Immature natural killer cell (primary cell): ENCODE data around the gene KRT222. TPM values are rescaled to one million over a fixed set of nuclear protein-coding genes. Genes with fewer than 3 reads are reported as not detected.

Experiments
- DNase-seq, 3 donors: peaks; one replicate each; pipeline ENCODE4 v3.0.0; 2022; ENCODE audit warnings: mixed read lengths in 1 of 3
- H3K27ac Mint-ChIP-seq, 6 donors: one replicate each; pipeline ENCODE4 v1.8.0; 2020; ENCODE audit warnings: mixed read lengths in 6 of 6, mild to moderate bottlenecking in 5 of 6, inconsistent platforms in 4 of 6, moderate library complexity in 3 of 6
- H3K27me3 Mint-ChIP-seq, 3 donors: one replicate each; pipeline ENCODE4 v1.8.0; 2020 to 2021; ENCODE audit warnings: low read depth in 3 of 3, mild to moderate bottlenecking in 3 of 3, mixed read lengths in 3 of 3, moderate library complexity in 3 of 3, inconsistent platforms in 1 of 3
- H3K36me3 Mint-ChIP-seq, 3 donors: one replicate each; pipeline ENCODE4 v1.8.0; 2020; ENCODE audit warnings: mixed read lengths in 3 of 3, inconsistent platforms in 2 of 3, mild to moderate bottlenecking in 2 of 3
- H3K4me1 Mint-ChIP-seq, 2 donors: one replicate each; pipeline ENCODE4 v1.8.0; 2020; ENCODE audit warnings: inconsistent platforms in 2 of 2, mild to moderate bottlenecking in 2 of 2, mixed read lengths in 2 of 2, moderate library complexity in 1 of 2
- H3K4me3 Mint-ChIP-seq, 5 donors: one replicate each; pipeline ENCODE4 v1.8.0; 2020; ENCODE audit warnings: mild to moderate bottlenecking in 5 of 5, mixed read lengths in 5 of 5, inconsistent platforms in 3 of 5, moderate library complexity in 3 of 5
- H3K9me3 Mint-ChIP-seq, 6 donors: one replicate each; pipeline ENCODE4 v1.8.0; 2020; ENCODE audit warnings: mild to moderate bottlenecking in 6 of 6, mixed read lengths in 6 of 6, inconsistent platforms in 4 of 6, moderate library complexity in 3 of 6
- polyA plus RNA-seq, 3 donors: library from polyadenylated mRNA; unstranded; fragments of 300-500 nt; fragmentation: Illumina TruSeq; gene quantifications; one replicate each; pipeline ENCODE4 v1.2.3, GENCODE V29; 2021

KRT222 gene
- polyA plus RNA-seq, 3 donors from 2014 or later = not detected

GRCh38 chr17:40646791-40647623, 18.0 kb downstream of the KRT222 start:
- Mint-ChIP-seq H3K27me3 (peaks cover 12 to 22% (median 21%) of the 10 kb centered on the region in 3 donors), H3K4me1 (peaks cover 45 to 71% of the 10 kb centered on the region in 2 donors), H3K27ac (peak overlapping the region; percentile 96 to 99 (median 98))

DNA sequence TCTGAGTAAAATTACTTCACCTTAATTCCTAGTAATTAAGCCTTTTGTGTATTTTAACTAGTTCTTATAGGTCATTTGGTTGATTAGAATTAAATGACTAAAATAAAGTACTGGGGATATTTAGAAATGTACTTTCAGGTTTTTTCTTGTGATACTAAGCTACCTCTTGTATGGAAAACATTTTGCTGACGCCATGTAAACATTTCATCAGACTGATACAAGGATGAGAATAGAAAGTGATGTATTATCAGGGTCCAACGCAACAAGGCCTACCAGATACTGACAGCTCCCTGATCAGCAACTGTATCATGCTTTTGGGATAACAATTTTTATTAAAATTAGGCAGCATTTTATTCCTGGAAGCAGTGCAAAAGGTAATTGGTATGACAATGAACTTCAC, 19.0 kb downstream of the KRT222 start:
- Mint-ChIP-seq H3K36me3 (peaks cover 10 to 31% (median 22%) of the 10 kb centered on the region in 3 donors), H3K9me3 (no peaks in the 10 kb centered on the region), H3K4me3 (peak overlapping the region in 3 of 5 donors; percentile 33 to 93 (median 52)), H3K27me3 (peaks cover 12 to 22% (median 21%) of the 10 kb centered on the region in 3 donors), H3K27ac (peak overlapping the region in 2 of 6 donors; percentile 51 to 98), H3K4me1 (peaks cover 48 to 81% of the 10 kb centered on the region in 2 donors)
- DNase-seq = no peak

More at GRCh38 chr17:40646791-40647623, 18.0 kb downstream of the KRT222 start:
- peak overlapping the region; percentile 90 to 98 (median 95) for H3K4me3 Mint-ChIP-seq
- no peak for DNase-seq
- no peaks in the 10 kb centered on the region for H3K9me3 Mint-ChIP-seq
- peaks cover 6 to 27% (median 17%) of the 10 kb centered on the region in 3 donors for H3K36me3 Mint-ChIP-seq

- Mint-ChIP-seq H3K27ac (peak overlapping the region in 5 of 6 donors; percentile 25 to 58 (median 53)), H3K4me1 (peaks cover 52 to 87% of the 10 kb centered on the region in 2 donors), H3K9me3 (no peaks in the 10 kb centered on the region), H3K36me3 (peaks cover 12 to 35% (median 23%) of the 10 kb centered on the region in 3 donors), H3K27me3 (peaks cover 12 to 22% (median 21%) of the 10 kb centered on the region in 3 donors), H3K4me3 (peak overlapping the region in 4 of 5 donors; percentile 25 to 70 (median 44))
- no peak for DNase-seq
Observed at GRCh38 chr17:40645291-40645690, 19.7 kb downstream of the KRT222 start.

GRCh38 chr17:40637931-40638330, 27.0 kb downstream of the KRT222 start:
- DNase-seq = no peak
- Mint-ChIP-seq H3K27me3 (no peaks in the 10 kb centered on the region), H3K4me1 (peaks cover 31 to 55% of the 10 kb centered on the region in 2 donors), H3K36me3 (peaks cover 22 to 52% (median 35%) of the 10 kb centered on the region in 3 donors), H3K27ac (peak overlapping the region in 4 of 6 donors; percentile 10 to 77 (median 75)), H3K9me3 (no peaks in the 10 kb centered on the region), H3K4me3 (peak overlapping the region in 1 of 5 donors; percentile 20)

DNA sequence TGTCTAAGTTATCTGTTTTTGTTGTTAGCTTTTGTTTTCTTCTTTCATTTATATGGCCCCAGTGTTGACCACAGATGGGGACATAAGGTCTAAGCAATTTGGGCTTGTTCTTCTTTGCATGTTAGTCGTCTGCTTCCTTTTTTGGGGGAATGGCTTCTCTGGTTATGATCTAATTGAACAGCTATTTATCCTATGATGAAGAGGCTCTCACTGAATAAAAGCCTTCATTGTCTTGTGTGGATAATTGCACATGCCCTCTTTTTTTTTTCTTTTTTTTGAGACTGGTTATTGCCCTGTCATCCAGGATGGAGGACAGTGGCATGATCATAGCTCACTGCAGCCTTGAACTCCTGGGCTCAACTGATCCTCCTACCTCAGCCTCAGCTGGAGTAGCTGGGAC, 31.1 kb downstream of the KRT222 start:
- peak overlapping the region in 1 of 6 donors; percentile 71 for H3K27ac Mint-ChIP-seq

GRCh38 chr17:40632216-40632615, 32.8 kb downstream of the KRT222 start:
- no peaks in the 10 kb centered on the region for H3K9me3 Mint-ChIP-seq
- peak overlapping the region in 1 of 6 donors; percentile 22 for H3K27ac Mint-ChIP-seq
- peaks cover 27 to 64% (median 50%) of the 10 kb centered on the region in 3 donors for H3K36me3 Mint-ChIP-seq
- DNase-seq = no peak
- no peaks in the 10 kb centered on the region for H3K4me1 Mint-ChIP-seq
- no peaks in the 10 kb centered on the region for H3K27me3 Mint-ChIP-seq
- no peak overlapping the region for H3K4me3 Mint-ChIP-seq

More for the DNA sequence above, 31.1 kb downstream of the KRT222 start:
- Mint-ChIP-seq H3K4me1 (peaks cover 12 to 15% of the 10 kb centered on the region in 2 donors), H3K4me3 (no peak overlapping the region), H3K27me3 (no peaks in the 10 kb centered on the region), H3K36me3 (peaks cover 24 to 58% (median 47%) of the 10 kb centered on the region in 3 donors), H3K9me3 (no peaks in the 10 kb centered on the region)
- DNase-seq = no peak

GRCh38 chr17:40629842-40630241, 35.1 kb downstream of the KRT222 start:
- H3K27me3 Mint-ChIP-seq = no peaks in the 10 kb centered on the region
- no peaks in the 10 kb centered on the region for H3K9me3 Mint-ChIP-seq
- no peaks in the 10 kb centered on the region for H3K4me1 Mint-ChIP-seq
- H3K36me3 Mint-ChIP-seq = peaks cover 25 to 46% (median 36%) of the 10 kb centered on the region in 3 donors
- H3K27ac Mint-ChIP-seq = no peak overlapping the region
- DNase-seq = no peak
- H3K4me3 Mint-ChIP-seq = no peak overlapping the region

DNA sequence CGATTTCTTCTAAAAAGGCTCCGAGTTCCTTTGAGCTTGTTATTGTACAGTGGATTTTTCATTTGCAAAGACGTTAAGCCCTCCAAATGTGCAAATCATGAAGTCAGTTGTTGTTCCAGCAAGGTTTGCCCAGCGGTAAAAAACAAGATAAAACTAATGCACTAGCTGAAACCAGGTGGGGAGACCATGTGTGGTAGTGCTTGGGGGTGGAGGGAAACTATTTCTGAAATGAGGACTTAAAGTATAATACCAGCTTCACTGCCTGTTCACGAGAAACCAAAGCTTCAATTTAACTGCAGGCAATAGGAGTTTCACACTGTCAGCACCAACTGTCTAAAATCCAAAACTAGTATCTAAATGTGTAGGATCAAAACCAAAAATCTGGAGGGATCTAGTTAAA, 39.7 kb downstream of the KRT222 start:
- H3K27me3 Mint-ChIP-seq = peaks cover 0 to 1% (median under 1%) of the 10 kb centered on the region in 3 donors
- no peak for DNase-seq
- peaks cover 13 to 18% of the 10 kb centered on the region in 2 donors for H3K4me1 Mint-ChIP-seq
- no peak overlapping the region for H3K4me3 Mint-ChIP-seq
- peak overlapping the region in 1 of 6 donors; percentile 40 for H3K27ac Mint-ChIP-seq
- H3K36me3 Mint-ChIP-seq = peaks cover 4 to 10% (median 5%) of the 10 kb centered on the region in 3 donors
- H3K9me3 Mint-ChIP-seq = no peaks in the 10 kb centered on the region

DNA sequence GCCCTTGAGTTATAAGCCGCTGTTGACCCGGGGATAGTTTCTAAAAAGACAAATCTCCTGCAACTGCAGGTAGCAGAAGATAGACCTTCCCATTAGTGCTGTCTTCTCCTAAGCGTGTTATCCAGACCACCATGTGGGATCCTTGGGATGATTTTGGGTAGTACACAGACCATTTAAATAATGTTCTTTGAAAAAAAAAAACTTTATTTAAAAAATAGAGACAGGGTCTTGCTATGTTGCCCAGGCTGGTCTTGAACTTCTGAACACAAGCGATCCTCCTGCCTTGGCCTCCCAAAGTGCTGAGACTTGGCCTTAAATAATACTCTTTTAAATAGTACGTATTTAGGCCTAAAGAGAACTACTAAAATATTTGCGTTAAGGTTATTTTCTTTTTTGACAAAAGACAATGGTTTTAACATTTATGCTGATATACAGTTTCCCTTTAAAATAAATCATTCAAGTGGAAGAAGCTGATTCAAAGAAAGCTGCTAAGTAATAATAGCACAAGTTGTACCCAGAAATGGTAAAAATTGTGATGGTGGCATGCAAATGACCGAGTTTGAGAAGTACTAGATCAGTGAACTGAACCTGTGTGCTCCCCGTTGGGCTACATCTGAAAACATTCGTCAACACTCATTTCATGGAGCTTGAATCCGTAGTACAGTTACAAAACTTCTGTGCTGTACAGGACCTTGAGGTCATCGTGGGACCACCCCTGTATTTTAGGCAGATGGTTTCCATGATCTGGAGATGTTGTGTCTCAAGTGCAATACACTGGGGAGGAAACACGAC, 41.4 kb downstream of the KRT222 start:
- Mint-ChIP-seq H3K27me3 (peaks cover 1 to 9% (median 6%) of the 10 kb centered on the region in 3 donors), H3K4me1 (peaks cover 20 to 25% of the 10 kb centered on the region in 2 donors), H3K4me3 (no peak overlapping the region), H3K36me3 (peaks cover under 1 to 6% (median under 1%) of the 10 kb centered on the region in 3 donors), H3K27ac (no peak overlapping the region), H3K9me3 (no peaks in the 10 kb centered on the region)
- no peak for DNase-seq

- DNase-seq = peak in 2 of 3 donors; percentile 14 to 28
- H3K27ac Mint-ChIP-seq = peak overlapping the region in 4 of 6 donors; percentile 2 to 43 (median 14)
- H3K9me3 Mint-ChIP-seq = no peaks in the 10 kb centered on the region
- H3K4me1 Mint-ChIP-seq = peaks cover 20 to 25% of the 10 kb centered on the region in 2 donors
- H3K4me3 Mint-ChIP-seq = peak overlapping the region in 2 of 5 donors; percentile 33 to 42
- H3K36me3 Mint-ChIP-seq = no peaks in the 10 kb centered on the region
- peaks cover 1 to 9% (median 6%) of the 10 kb centered on the region in 3 donors for H3K27me3 Mint-ChIP-seq
Observed at GRCh38 chr17:40622509-40622928, 42.5 kb downstream of the KRT222 start.

DNA sequence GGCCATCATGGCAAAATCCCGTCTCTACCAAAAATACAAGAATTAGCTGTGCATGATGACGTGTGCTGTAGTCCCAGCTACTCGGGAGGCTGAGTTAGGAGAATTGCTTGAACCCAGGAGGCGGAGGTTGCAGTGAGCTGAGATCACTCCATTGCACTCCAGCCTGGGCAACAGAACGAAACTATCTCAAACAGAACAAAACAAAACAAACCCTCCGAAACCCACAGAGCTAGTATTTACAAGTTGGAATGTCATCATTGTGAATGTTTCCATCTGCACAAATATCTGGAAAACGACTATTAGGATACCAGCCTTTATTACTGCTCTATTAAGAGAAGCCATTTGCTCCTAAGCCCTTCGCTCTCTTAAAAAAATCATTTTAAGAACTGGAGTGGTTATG, 43.4 kb downstream of the KRT222 start:
- H3K36me3 Mint-ChIP-seq = no peaks in the 10 kb centered on the region

DNA sequence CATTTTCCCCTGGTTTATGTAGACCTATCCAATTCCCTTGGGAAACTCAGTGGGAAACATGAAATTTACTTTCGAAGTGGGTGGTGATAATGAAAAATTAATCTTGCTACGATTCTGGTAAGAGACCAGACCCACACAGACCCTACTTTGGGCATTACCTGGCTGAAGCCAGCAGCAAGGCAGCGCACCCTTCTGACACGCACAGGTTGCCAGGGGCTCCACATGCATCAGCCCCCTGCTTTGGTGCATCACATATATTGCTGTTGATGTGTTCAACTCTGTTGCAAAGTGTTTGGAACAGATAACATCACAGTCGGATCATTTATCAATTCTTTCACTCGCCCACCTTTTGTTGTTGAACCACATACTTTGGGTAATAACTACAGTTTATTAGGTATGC, 44.0 kb downstream of the KRT222 start:
- H3K27ac Mint-ChIP-seq = peak overlapping the region in 2 of 6 donors; percentile 19 to 75

More for the DNA sequence above, 43.4 kb downstream of the KRT222 start:
- no peaks in the 10 kb centered on the region for H3K9me3 Mint-ChIP-seq
- DNase-seq = no peak
- peaks cover 20 to 25% of the 10 kb centered on the region in 2 donors for H3K4me1 Mint-ChIP-seq
- H3K27me3 Mint-ChIP-seq = peaks cover 1 to 9% (median 9%) of the 10 kb centered on the region in 3 donors
- H3K4me3 Mint-ChIP-seq = no peak overlapping the region
- peak overlapping the region in 1 of 6 donors; percentile 17 for H3K27ac Mint-ChIP-seq

More for the DNA sequence above, 44.0 kb downstream of the KRT222 start:
- no peak for DNase-seq
- no peaks in the 10 kb centered on the region for H3K36me3 Mint-ChIP-seq
- H3K4me3 Mint-ChIP-seq = peak overlapping the region in 1 of 5 donors; percentile 30
- no peaks in the 10 kb centered on the region for H3K9me3 Mint-ChIP-seq
- H3K27me3 Mint-ChIP-seq = peaks cover 1 to 9% (median 9%) of the 10 kb centered on the region in 3 donors
- H3K4me1 Mint-ChIP-seq = peaks cover 20 to 25% of the 10 kb centered on the region in 2 donors
